GM23338 (cell line): Measurements from ENCODE around the gene CRKL. TPM values are rescaled to one million over a fixed set of nuclear protein-coding genes. Genes with fewer than 3 reads are reported as not detected.

Experiments used
- ATAC-seq: fragments of 200-7000 bp; cut with Tn5 transposase; 3 replicates; pipeline ENCODE4 v1.9.1; 2020
- DNase-seq: peaks from one replicate; pipeline ENCODE4 v3.0.0-alpha.2; 2015; ENCODE audit warnings: low spot score
- H2AFZ ChIP-seq: fragments of 200-600 bp; sonication (generic); 2 replicates; pipeline ENCODE4 v1.8.0; 2016; ENCODE audit warnings: antibody characterized with exemption, mild to moderate bottlenecking, moderate library complexity
- H3F3A ChIP-seq: fragments of 200-600 bp; sonication (generic); replicated peaks from 2 replicates; pipeline ENCODE4 v1.8.0; 2017; ENCODE audit warnings: antibody characterized with exemption, mixed run types, low read depth
- H3K27ac ChIP-seq: fragments of 200-600 bp; sonication (generic); 2 replicates; pipeline ENCODE4 v1.6.1; 2016; ENCODE audit warnings: low read depth
- H3K27me3 ChIP-seq: fragments of 200-600 bp; sonication (generic); 2 replicates; pipeline ENCODE4 v1.8.0; 2016; ENCODE audit warnings: mild to moderate bottlenecking, mixed run types, moderate library complexity; ENCODE audit not compliant: insufficient read depth
- H3K36me3 ChIP-seq: fragments of 200-600 bp; sonication (generic); 2 replicates; pipeline ENCODE4 v1.8.0; 2016; ENCODE audit warnings: mild to moderate bottlenecking; ENCODE audit not compliant: insufficient read depth
- H3K4me1 ChIP-seq: fragments of 200-600 bp; sonication (generic); 2 replicates; pipeline ENCODE4 v1.8.0; 2016; ENCODE audit warnings: mild to moderate bottlenecking, moderate library complexity; ENCODE audit not compliant: insufficient read depth
- H3K4me2 ChIP-seq: fragments of 200-600 bp; sonication (generic); 2 replicates; pipeline ENCODE4 v1.7.1; 2017; ENCODE audit warnings: mixed run types
- H3K4me3 ChIP-seq: fragments of 200-600 bp; sonication (generic); 2 replicates; pipeline ENCODE4 v1.6.1; 2016; ENCODE audit warnings: mixed run types
- H3K79me2 ChIP-seq: fragments of 200-600 bp; sonication (generic); replicated peaks from 2 replicates; pipeline ENCODE4 v1.8.0; 2017; ENCODE audit warnings: mild to moderate bottlenecking; ENCODE audit not compliant: insufficient read depth
- H3K9me2 ChIP-seq: fragments of 200-600 bp; sonication (generic); 2 replicates; pipeline ENCODE4 v1.8.0; 2017; ENCODE audit not compliant: insufficient read depth
- H4K20me1 ChIP-seq: fragments of 200-600 bp; sonication (generic); replicated peaks from 2 replicates; pipeline ENCODE4 v1.8.0; 2017; ENCODE audit warnings: mild to moderate bottlenecking; ENCODE audit not compliant: insufficient read depth
- H3K27ac Mint-ChIP-seq: 2 replicates; pipeline ENCODE4 v1.8.0; 2020; ENCODE audit warnings: inconsistent platforms, mild to moderate bottlenecking, moderate library complexity, mixed read lengths
- H3K27me3 Mint-ChIP-seq: 3 replicates; pipeline ENCODE4 v1.8.0; 2022; ENCODE audit warnings: low read depth, mild to moderate bottlenecking, moderate library complexity, mixed read lengths, inconsistent platforms; ENCODE audit not compliant: insufficient read depth, poor library complexity
- H3K36me3 Mint-ChIP-seq: 3 replicates; pipeline ENCODE4 v1.8.0; 2021; ENCODE audit warnings: low read depth, mild to moderate bottlenecking, inconsistent platforms, moderate library complexity, mixed read lengths
- H3K4me1 Mint-ChIP-seq: 3 replicates; pipeline ENCODE4 v1.8.0; 2020; ENCODE audit warnings: mild to moderate bottlenecking, inconsistent platforms, mixed read lengths
- H3K4me3 Mint-ChIP-seq: 3 replicates; pipeline ENCODE4 v1.8.0; 2021; ENCODE audit warnings: moderate library complexity, mild to moderate bottlenecking, inconsistent platforms, mixed read lengths
- H3K9me3 Mint-ChIP-seq: 3 replicates; pipeline ENCODE4 v1.8.0; 2020; ENCODE audit warnings: moderate library complexity, mild to moderate bottlenecking, inconsistent platforms, mixed read lengths
- EZH2 ChIP-seq: fragments of 200-600 bp; sonication (generic); IDR thresholded peaks from one replicate; pipeline ENCODE4 v1.8.0; 2017; ENCODE audit warnings: antibody characterized with exemption, mild to moderate bottlenecking, low read depth; ENCODE audit not compliant: unreplicated experiment
- JUNB ChIP-seq: IDR thresholded peaks from one replicate; pipeline ENCODE4 v1.6.1; 2016; ENCODE audit warnings: antibody characterized with exemption; ENCODE audit not compliant: unreplicated experiment
- NANOG ChIP-seq: IDR thresholded peaks from 2 replicates; pipeline ENCODE4 v1.6.1; 2016; ENCODE audit warnings: antibody characterized with exemption, borderline replicate concordance
- STAT1 ChIP-seq: IDR thresholded peaks from one replicate; pipeline ENCODE4 v1.6.1; 2016; ENCODE audit warnings: antibody characterized with exemption; ENCODE audit not compliant: unreplicated experiment
- ZNF114 ChIP-seq: fragments of 250-450 bp; sonication (Bioruptor Pico); IDR thresholded peaks from 2 replicates; pipeline ENCODE4 v1.5.0; 2020; ENCODE audit warnings: mild to moderate bottlenecking, moderate library complexity
- ZNF331 ChIP-seq: fragments of 250-450 bp; sonication (Bioruptor Pico); IDR thresholded peaks from 2 replicates; pipeline ENCODE4 v1.5.0; 2020; ENCODE audit warnings: low read depth, mild to moderate bottlenecking, moderate library complexity
- ZNF462 ChIP-seq: fragments of 250-450 bp; sonication (Bioruptor Pico); IDR thresholded peaks from 2 replicates; pipeline ENCODE4 v1.5.0; 2020; ENCODE audit warnings: mild to moderate bottlenecking, moderate library complexity
- polyA plus RNA-seq: library from polyadenylated mRNA; unstranded; fragments of >200 nt; fragmentation: Nextera tagmentation; extraction: Ambion mirVana; gene quantifications from 2 replicates; pipeline ENCODE4 v1.2.1, GENCODE V29; 2016
- total RNA-seq: library from RNA; depleted of rRNA; stranded (reverse); fragments of >200 nt; shearing (Covaris generic); gene quantifications from 2 replicates; pipeline ENCODE4 v1.2.3, GENCODE V29; 2014
- TF ChIP-seq, protein P1 (sequence below), 2 experiments: fragments of 200-600 bp in 1 of 2; sonication (generic) in 1 of 2; conservative IDR thresholded peaks; 2 replicates each; pipeline versions ENCODE4 v1.5.1 to v1.6.1; 2016 to 2017; ENCODE audit warnings: antibody characterized with exemption in 2 of 2, low read depth in 2 of 2, mild to moderate bottlenecking in 2 of 2, moderate library complexity in 1 of 2

Gene CRKL
- total and polyA plus RNA-seq, 2 experiments from 2014 or later, result 39.5 to 104 TPM

- H3K9me2 ChIP-seq, result peaks cover 2% of the 10 kb centered on the region; the same call in 1 of the 2 replicates
- peaks cover 92% of the 10 kb centered on the region for H4K20me1 ChIP-seq
- H3K4me3 Mint-ChIP-seq, result no peak overlapping the region
- peaks cover 7% of the 10 kb centered on the region for H3K27me3 Mint-ChIP-seq
- no peak for DNase-seq
- H3F3A ChIP-seq, result 0 out of 2 replicates have a peak, but pooled peaks cover 3% of the 10 kb centered on the region
- H2AFZ ChIP-seq, result no peak overlapping the region
- H3K4me2 ChIP-seq, result no peak overlapping the region
- TF ChIP-seq ZNF331 (CRISPR knock-in tag), result no peak
- TF ChIP-seq ZNF114 (CRISPR knock-in tag), result no peak
- TF ChIP-seq EZH2, result no peak
- H3K27ac ChIP-seq, result 0 out of 2 replicates have a peak overlapping the region, but pooled peaks have one; percentile 66
- no peak overlapping the region for H3K27ac Mint-ChIP-seq
- ATAC-seq, result peak; percentile 52
- H3K79me2 ChIP-seq, result peaks cover 100% of the 10 kb centered on the region
- H3K4me1 Mint-ChIP-seq, result peaks cover 10% of the 10 kb centered on the region; the same call in 2 of the 3 replicates
- H3K27me3 ChIP-seq, result no peaks in the 10 kb centered on the region
- H3K4me3 ChIP-seq, result no peak overlapping the region
- H3K36me3 Mint-ChIP-seq, result peaks cover 48% of the 10 kb centered on the region
- H3K9me3 Mint-ChIP-seq, result no peaks in the 10 kb centered on the region
- H3K4me1 ChIP-seq, result peaks cover 18% of the 10 kb centered on the region
- peaks cover 25% of the 10 kb centered on the region for H3K36me3 ChIP-seq
These were observed 20.0 kb downstream of the CRKL start for GRCh38 chr22:20937031-20937793.

DNA sequence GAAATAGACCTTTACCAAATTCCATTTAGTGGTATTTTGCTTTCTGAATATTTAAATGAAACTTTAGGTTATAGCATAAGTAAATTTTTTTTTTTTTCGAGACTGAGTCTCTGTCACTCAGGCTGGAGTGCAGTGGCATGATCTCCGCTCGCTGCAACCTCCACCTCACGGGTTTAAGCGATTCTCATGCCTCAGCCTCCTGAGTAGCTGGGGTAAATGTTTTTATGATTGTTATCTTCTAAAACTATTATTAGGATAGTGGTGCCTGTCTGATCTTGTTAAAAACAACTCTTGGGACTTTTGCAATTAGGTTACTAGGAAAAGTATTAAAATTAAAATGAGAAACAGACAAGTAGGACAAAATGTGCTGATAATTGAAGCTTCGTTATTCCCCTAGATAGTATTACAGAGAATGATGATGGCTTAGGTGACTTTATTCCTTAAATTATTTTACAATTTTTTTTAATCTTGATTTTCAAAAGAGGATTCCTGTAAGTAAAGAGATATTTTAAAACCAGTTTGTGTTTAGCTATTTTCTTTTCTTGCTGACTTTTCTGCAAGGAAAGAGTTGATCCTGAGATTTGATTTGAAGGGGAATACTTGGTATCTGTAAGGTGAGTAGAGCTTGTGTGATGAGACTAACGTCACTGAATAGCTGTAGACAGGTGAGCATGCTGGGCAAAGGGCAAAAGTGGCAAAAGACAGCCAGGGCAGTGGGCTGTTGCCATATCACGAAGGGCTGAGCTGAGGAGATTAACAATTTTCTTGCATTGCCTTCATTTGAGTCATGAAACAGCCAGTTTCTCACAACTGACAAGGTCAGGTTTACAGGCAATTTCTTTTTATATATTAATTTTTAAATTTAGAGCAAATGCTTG, 20.8 kb downstream of the CRKL start:
- Histone ChIP-seq H3K4me3 (no peak overlapping the region), H3K4me1 (peaks cover 20% of the 10 kb centered on the region), H2AFZ (no peak overlapping the region), H3K4me2 (no peak overlapping the region), H3K27me3 (no peaks in the 10 kb centered on the region), H3F3A (0 out of 2 replicates have a peak, but pooled peaks cover 3% of the 10 kb centered on the region), H3K9me2 (peaks cover 2% of the 10 kb centered on the region; the same call in 1 of the 2 replicates), H4K20me1 (peaks cover 95% of the 10 kb centered on the region), H3K79me2 (peaks cover 100% of the 10 kb centered on the region), H3K27ac (0 out of 2 replicates have a peak overlapping the region, but pooled peaks have one; percentile 66), H3K36me3 (peaks cover 25% of the 10 kb centered on the region)
- DNase-seq (no peak), ATAC-seq (no peak)
- peaks cover 7% of the 10 kb centered on the region for H3K27me3 Mint-ChIP-seq
- peaks cover 10% of the 10 kb centered on the region; the same call in 2 of the 3 replicates for H3K4me1 Mint-ChIP-seq
- no peak overlapping the region for H3K27ac Mint-ChIP-seq
- H3K9me3 Mint-ChIP-seq, result no peaks in the 10 kb centered on the region
- no peak overlapping the region for H3K4me3 Mint-ChIP-seq
- H3K36me3 Mint-ChIP-seq, result peaks cover 45% of the 10 kb centered on the region
- TF ChIP-seq JUNB (no peak), STAT1 (no peak), NANOG (no peak), ZNF462 (no peak)
- TF ChIP-seq, protein P1, sequence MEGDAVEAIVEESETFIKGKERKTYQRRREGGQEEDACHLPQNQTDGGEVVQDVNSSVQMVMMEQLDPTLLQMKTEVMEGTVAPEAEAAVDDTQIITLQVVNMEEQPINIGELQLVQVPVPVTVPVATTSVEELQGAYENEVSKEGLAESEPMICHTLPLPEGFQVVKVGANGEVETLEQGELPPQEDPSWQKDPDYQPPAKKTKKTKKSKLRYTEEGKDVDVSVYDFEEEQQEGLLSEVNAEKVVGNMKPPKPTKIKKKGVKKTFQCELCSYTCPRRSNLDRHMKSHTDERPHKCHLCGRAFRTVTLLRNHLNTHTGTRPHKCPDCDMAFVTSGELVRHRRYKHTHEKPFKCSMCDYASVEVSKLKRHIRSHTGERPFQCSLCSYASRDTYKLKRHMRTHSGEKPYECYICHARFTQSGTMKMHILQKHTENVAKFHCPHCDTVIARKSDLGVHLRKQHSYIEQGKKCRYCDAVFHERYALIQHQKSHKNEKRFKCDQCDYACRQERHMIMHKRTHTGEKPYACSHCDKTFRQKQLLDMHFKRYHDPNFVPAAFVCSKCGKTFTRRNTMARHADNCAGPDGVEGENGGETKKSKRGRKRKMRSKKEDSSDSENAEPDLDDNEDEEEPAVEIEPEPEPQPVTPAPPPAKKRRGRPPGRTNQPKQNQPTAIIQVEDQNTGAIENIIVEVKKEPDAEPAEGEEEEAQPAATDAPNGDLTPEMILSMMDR (conservative IDR thresholded peaks at IDR 0.05; ENCODE audit: low read depth in 2 of 2), result no peak
